GM08714 (cell line): ENCODE results near the gene PIGR.

ENCODE experiments used
- H3K4me3 ChIP-seq: fragments of 200-500 bp; sonication (Bioruptor generic); 2 replicates; pipeline ENCODE4 v1.5.1; 2014; ENCODE audit warnings: mild to moderate bottlenecking, low read length, inconsistent platforms
- ZNF274 ChIP-seq: IDR thresholded peaks from 2 replicates; pipeline ENCODE4 v1.6.1; 2012; ENCODE audit warnings: mild to moderate bottlenecking, low read depth, low read length

The PIGR gene

DNA sequence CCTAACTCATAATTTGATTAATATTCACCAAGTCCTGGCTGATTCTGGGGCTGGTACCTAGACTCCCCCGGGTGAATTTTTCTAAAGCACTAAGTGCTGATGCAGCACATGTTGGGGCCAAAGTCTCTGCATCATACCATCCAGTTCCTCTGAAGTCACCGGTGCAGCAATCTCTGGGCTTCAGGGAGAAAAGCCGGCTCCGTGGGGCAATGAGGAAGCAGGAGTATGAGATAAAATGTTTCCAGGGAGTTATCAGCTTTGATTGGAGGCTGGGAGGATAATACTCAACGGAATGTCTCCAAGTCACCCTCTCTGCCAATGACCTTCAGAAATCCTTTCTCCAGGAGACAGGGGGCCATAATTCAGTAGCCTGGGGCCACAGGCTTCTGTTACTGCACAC, 22.8 kb upstream of the PIGR start:
- no peak overlapping the region for H3K4me3 ChIP-seq
- TF ChIP-seq ZNF274, result no peak

DNA sequence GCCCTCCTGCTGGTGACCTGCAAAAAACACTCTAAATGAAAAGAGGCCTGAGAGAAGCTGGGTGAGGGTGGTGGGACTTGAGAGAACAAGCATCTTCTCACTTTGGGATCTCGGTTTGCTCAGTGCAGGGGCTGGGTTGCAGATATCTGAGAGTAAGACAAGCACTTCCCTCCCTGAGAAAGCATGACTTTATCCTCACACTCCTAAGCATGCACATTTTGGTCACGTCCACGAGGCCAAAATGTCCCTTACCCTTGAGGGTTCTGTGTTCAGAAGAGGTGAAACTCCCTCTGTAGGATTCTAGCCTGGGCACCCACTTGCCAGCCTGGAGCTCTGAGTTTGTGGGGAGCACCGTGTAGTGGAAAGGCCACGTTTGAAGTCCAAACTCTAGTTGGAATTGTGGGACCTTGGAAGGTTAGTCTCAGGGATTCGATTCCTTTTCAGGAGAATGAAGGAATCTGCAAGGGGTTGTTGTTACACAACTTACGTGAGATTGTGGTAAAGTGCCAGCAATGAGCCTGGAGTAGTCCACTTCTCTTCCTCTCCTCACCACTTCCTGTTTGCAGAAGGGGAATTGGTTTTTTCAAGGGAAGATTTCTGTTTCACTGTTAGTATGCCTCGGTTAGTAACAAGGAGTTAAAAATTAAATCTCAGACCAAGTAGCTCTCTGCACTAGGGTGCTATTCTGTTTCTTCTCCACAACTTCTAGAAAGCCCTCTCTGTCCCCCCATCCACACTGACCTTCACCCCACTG, 21.0 kb upstream of the PIGR start:
- no peak for TF ChIP-seq ZNF274

DNA sequence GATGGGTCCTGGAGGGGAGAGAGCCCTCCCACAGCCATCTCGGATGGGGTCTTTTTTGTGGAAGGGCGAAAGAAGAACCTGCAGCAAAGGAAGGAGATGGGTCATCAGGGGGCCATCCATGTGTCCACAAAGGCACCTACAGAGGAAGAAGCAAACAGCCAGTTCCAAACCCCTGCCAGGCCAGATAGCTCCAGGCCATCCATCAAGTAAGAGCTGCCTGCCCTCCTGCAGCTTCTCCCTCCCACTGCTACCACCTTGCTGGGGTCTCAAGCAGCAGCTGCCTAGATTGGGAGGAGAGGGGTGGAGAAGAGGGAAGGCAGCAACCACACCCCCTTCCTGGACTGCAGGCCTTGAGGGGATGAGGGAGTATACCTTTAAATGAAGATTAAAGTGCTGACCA, 19.5 kb upstream of the PIGR start:
- no peak for TF ChIP-seq ZNF274
- no peak overlapping the region for H3K4me3 ChIP-seq

More for the DNA sequence above, 21.0 kb upstream of the PIGR start:
- peak overlapping the region; percentile 27; the same call in 1 of the 2 replicates for H3K4me3 ChIP-seq

DNA sequence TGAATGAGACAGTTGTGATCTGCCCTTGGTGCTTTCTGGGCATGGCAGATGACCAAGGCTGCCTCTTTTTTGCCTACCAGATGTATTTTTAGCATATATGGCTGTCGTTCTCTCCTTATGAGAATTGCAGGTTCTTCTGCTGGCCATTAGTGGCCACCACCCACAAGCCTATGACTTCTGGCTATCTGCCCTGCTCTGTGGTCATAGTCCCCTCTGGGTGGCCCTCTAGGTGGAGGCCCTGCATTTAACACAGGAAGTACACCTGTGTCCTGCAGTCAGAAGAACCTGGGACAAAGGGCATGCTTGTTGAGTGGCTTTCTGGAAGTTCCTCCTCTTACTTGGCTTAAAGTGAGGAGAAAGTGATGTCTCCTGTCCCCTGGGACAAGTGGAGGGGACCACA, 17.5 kb upstream of the PIGR start:
- TF ChIP-seq ZNF274, result no peak
- no peak overlapping the region for H3K4me3 ChIP-seq

DNA sequence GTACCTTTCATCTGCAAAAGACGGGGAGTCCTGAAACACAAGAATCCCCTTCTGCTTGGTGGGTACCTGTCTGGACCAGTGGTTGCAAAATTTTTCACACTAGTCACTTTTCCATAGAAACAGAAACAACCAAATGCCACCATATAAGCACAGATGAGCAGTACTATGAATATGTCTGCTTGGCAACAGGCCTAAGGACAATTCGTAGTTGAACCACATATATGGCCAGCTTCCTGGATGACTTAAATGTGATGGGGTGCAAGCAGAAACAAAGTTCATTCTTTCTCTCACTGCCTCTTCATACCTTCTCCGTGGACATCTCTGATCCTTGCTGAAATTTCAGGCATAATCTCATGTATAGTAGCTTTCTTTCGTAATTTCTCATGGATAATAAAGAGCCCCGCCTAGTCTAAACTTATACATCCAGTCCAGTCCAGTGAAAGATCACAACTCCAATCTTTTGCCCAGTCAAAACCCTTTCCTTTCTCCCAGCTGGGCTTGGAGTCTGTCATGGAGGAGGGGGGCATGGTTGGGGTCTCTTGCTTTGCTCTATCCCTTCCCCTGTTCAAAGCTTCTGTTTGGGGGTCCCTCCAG, 16.9 kb upstream of the PIGR start:
- TF ChIP-seq ZNF274, result no peak
- H3K4me3 ChIP-seq, result no peak overlapping the region

DNA sequence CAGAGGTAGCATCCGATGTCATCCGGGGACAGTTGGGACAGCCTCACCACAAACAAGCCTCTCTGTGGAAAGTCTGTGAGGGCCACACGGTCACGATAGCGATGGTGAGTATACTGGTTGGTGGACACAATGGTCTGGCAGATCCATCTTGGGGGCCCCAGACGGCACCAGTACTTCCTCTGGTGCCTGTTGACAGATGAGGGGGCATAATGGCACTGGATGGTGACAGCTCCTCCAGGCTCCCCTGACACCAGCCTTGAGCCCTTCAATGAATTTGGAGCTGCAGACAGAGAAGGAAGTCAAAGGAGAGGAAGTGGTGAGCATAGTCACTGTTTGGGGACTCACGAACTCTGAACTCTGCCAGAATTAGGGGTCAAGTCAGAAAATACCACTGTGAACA, 16.0 kb upstream of the PIGR start:
- H3K4me3 ChIP-seq, result no peak overlapping the region
- TF ChIP-seq ZNF274, result no peak

DNA sequence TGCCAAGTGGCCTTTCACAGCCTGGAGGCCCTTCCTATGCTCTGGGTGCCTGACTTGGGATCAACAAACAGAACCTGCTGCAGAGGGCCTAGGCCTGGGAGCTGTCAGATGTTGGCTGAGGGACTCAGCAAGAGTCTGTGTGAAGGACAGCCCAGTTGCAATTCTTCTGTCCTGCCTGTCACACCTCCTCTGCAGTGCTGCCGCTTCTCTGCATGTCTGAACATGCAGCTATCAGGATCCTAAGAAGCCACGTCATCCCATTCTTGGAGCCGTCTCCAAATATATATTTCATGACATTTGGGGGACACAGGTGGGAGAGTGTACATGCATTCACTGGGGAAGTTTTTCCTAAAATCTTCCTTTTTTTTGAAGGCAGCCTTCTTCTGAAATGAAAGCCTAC, 15.4 kb upstream of the PIGR start:
- no peak overlapping the region for H3K4me3 ChIP-seq
- TF ChIP-seq ZNF274, result no peak

DNA sequence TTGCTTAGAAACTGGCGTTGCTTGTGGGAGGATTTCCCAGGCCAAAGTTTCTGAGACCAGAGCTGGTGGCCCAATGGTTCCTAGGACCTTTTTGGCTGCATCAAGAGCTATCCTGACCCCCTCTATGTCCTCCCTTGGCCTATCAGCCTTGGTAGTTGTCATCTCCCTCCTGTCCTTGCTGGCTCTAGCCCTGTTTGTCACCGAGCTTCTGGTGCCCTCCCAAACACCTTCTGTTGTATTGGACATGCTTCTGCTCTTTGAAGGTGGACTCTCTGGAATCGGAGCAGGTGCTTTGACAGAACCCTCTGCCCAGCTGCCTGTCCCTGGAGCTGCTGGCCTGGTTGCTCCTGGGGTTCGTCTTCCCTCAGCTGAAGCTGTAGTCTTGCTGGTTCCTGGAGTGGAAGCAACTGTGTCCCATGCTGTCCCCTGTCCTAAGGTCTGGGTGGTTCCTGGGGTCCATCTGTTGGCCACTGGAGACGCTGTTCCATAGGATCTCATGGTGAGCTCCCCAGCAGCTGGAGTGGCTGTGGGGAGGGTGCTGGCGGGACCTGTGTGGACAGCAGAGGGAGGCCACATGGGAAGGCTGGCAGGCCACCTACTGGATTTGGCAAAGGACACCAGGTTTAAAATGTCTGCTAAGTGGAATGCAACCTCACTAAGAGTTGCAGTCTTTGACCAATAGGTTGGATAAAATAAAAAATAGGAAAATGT, 14.6 kb upstream of the PIGR start:
- no peak overlapping the region for H3K4me3 ChIP-seq
- no peak for TF ChIP-seq ZNF274

DNA sequence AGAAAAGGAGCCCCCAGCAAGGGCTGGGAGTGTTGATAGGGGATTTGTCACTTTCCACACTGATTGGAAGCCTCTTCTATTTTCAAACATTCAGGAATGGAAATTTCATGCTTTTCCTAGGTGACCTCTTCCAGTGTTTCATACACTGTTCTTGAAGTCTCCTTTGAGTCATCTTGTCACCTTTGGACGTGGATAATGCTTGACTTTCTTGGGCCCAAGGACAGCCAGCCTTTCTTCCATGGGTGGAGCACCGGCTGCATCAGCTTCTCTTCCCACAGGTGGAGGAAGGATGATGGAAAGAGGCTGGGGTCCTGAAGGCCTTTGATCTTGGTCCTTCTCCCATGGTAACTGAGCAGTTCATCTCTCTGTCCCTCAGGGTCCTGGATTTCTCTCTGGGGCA, 11.9 kb upstream of the PIGR start:
- no peak for TF ChIP-seq ZNF274
- H3K4me3 ChIP-seq, result no peak overlapping the region

DNA sequence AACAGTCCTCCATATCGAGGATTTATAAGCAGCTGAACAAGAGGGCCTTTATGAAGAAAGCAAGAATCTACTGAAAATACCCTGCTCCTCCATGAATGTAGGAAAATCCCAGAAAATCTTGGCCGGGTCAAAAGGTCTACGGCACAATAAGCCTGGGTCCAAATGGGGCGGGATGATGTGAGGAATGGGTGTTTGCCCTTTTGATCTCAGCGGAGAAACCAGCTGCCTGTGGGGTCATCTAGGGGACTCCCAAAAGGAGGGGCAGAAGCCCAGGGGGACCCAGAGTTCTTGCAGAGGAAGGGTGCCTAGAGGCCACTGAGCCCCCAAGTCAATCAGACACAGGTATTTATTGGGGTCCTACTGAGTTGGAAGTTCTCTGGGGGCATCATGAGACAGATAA, 11.4 kb upstream of the PIGR start:
- no peak overlapping the region for H3K4me3 ChIP-seq
- TF ChIP-seq ZNF274, result no peak

DNA sequence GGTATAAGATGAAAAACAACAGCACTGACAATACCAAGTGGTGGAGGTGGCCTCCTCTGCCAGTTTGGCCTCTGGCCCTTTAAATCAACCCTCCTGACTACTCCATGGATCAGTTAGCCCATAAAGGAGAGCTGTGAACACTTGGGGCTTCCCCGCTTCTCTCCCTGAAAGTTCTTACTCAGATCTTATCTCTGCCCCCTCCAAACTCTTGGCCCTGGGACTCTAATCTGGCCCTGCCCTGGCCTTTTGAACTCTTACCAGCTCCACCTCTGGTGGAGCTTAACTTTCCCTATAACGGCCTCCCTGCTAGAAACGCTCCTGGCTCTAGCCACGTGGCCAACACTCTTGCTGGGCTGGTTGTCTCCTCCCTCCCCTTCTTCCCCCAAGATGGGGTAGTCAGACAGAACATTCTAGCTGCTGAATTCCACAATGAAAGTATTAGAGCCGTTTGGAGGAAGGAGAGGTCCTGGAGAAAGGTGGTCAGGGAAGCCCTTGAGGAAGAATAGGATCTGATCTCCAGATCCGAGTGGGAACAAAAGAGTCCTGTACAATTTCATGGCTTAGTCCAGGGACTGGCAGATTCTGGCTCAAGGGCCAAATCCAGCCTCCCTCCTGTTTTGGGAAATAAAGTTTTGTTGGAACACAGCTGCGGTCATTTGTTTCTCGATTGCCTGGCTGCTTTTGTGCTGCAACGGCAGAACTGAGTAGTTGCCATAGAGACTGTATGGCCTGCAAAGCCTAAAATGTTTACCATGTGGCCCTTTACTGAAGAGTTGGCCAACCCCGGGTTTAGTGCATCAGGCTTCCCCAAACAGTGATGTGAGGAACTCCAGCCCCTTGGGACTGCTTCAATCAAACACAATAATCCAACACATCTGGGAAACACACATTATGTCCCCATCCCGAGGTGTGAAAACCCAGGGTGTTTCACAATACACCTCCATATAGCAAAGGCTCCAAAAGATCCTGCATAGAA, 9.5 kb upstream of the PIGR start:
- no peak for TF ChIP-seq ZNF274
- no peak overlapping the region for H3K4me3 ChIP-seq

DNA sequence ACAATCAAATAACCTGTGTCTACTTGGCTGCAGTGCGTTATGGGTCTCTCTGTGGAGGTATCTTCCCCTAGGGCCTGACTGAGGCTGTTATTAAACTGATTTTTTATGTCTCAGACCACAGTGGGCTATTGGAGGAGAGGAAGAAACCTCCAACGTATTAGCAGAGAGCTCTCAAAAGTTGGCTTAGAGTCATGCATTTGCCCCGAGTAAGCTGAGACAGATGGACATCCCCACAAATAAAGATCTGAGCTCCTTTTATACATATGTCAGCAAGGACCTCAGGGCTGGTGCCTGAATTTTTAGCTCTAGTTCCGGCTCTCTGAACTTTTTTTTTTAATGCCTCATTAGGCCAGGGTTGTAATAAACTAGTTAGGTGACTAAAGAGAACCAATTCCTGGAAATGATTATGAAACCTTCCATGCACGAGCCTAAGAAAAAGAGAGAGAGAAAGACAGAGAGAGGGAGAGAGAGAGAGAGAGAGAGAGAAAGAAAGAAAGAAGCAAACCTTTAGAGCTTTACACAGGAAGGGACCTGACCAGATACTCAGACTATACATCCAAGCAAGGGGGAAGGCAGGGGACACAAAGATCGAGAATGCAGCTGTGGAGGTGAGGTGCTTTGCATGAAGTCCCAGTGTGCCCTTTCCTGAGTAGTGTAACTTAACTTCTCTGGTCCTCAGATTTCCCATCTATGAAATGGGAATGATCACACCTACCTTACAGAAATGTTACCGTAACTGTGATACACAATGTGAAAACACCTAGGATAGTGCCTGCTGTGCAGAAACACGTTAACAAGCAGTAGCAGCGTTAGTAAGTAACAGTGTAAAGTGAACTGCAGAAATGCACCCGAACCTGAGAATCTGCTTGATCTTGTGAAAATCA, 8.4 kb upstream of the PIGR start:
- H3K4me3 ChIP-seq, result no peak overlapping the region
- no peak for TF ChIP-seq ZNF274

DNA sequence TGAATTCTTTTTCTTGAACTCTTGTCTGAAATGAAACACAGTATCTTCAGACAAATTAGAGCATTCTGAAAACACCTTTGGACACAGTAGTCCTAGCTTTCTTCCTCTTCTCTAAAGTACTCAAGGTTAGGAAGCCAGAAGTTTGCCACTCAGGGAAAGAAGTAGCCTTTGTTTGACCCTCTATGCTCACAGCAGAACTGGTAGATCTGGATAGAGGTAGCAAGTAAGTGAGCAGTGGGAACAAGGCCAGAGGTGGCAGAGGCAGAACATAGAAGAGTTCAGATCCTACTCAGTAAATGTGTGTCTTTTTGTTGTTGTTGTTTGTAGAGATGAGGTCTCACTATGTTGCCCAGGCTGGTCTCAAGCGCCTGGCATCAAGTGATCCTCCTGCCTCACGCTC, 7.4 kb upstream of the PIGR start:
- no peak for TF ChIP-seq ZNF274
- H3K4me3 ChIP-seq, result no peak overlapping the region
